Gastroesophageal sphincter (tissue), 3 donors: ENCODE measurements around the gene SLC44A3.

Experiments used
- EP300 ChIP-seq: sonication (generic); formaldehyde crosslinking; IDR thresholded peaks from one replicate; pipeline ENCODE4 v1.6.1; 2017; ENCODE audit warnings: antibody characterized with exemption, mild to moderate bottlenecking
- POLR2A ChIP-seq, 2 donors: fragments of 450-650 bp; IDR thresholded peaks; one replicate each; pipeline ENCODE4 v1.6.1; 2017; ENCODE audit warnings: antibody characterized with exemption in 2 of 2, mild to moderate bottlenecking in 2 of 2, moderate library complexity in 1 of 2
- TF ChIP-seq, protein P1 (sequence below), 4 experiments: fragments of 200-600 bp in 2 of 4; fragments of 450-650 bp in 2 of 4; sonication (generic) in 1 of 4; IDR thresholded peaks; one replicate each; pipeline ENCODE4 v1.5.1; 2017 to 2019; ENCODE audit warnings: antibody characterized with exemption in 4 of 4, mild to moderate bottlenecking in 2 of 4, moderate library complexity in 2 of 4

- TF ChIP-seq, protein P1, sequence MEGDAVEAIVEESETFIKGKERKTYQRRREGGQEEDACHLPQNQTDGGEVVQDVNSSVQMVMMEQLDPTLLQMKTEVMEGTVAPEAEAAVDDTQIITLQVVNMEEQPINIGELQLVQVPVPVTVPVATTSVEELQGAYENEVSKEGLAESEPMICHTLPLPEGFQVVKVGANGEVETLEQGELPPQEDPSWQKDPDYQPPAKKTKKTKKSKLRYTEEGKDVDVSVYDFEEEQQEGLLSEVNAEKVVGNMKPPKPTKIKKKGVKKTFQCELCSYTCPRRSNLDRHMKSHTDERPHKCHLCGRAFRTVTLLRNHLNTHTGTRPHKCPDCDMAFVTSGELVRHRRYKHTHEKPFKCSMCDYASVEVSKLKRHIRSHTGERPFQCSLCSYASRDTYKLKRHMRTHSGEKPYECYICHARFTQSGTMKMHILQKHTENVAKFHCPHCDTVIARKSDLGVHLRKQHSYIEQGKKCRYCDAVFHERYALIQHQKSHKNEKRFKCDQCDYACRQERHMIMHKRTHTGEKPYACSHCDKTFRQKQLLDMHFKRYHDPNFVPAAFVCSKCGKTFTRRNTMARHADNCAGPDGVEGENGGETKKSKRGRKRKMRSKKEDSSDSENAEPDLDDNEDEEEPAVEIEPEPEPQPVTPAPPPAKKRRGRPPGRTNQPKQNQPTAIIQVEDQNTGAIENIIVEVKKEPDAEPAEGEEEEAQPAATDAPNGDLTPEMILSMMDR (IDR thresholded peaks at IDR 0.05): no peak
- TF ChIP-seq POLR2A (IDR thresholded peaks at IDR 0.05) (no peak), EP300 (no peak)
These were observed 35.1 kb downstream of the SLC44A3 start for GRCh38 chr1:94855307-94855700.
